Measurements from ENCODE around the gene LAMP1. TPM values are rescaled to one million over a fixed set of nuclear protein-coding genes. Genes with fewer than 3 reads are reported as not detected.

LAMP1 gene
- total RNA-seq, 1 donor from 2014 or later = 413 TPM

GRCh38 chr13:113358653-113359190 lies 61.7 kb downstream of the LAMP1 start:
- no peak for TF ChIP-seq CTCF (IDR thresholded peaks at IDR 0.05)
- no peaks in the 10 kb centered on the region for H3K9me3 Mint-ChIP-seq (ENCODE audit: unreplicated experiment)
- peaks cover 2% of the 10 kb centered on the region for H3K4me1 Mint-ChIP-seq (ENCODE audit: unreplicated experiment)
- no peak overlapping the region for H3K4me3 Mint-ChIP-seq (ENCODE audit: unreplicated experiment)
- no peaks in the 10 kb centered on the region for H3K36me3 Mint-ChIP-seq (ENCODE audit: unreplicated experiment)
- H3K27ac Mint-ChIP-seq (ENCODE audit: unreplicated experiment) = no peak overlapping the region
- DNase-seq (ENCODE audit: extremely low spot score, unreplicated experiment) = no peak
- peaks cover 12% of the 10 kb centered on the region for H3K27me3 Mint-ChIP-seq (ENCODE audit: unreplicated experiment)

- Mint-ChIP-seq H3K9me3 (ENCODE audit: unreplicated experiment) (no peaks in the 10 kb centered on the region), H3K36me3 (ENCODE audit: unreplicated experiment) (no peaks in the 10 kb centered on the region)
These were observed 62.5 kb downstream of the LAMP1 start for GRCh38 chr13:113359571-113359970.

GRCh38 chr13:113360446-113360845 lies 63.4 kb downstream of the LAMP1 start:
- H3K36me3 Mint-ChIP-seq (ENCODE audit: unreplicated experiment) = no peaks in the 10 kb centered on the region
- no peak overlapping the region for H3K27ac Mint-ChIP-seq (ENCODE audit: unreplicated experiment)
- no peak overlapping the region for H3K4me3 Mint-ChIP-seq (ENCODE audit: unreplicated experiment)
- no peaks in the 10 kb centered on the region for H3K9me3 Mint-ChIP-seq (ENCODE audit: unreplicated experiment)
- peaks cover 2% of the 10 kb centered on the region for H3K4me1 Mint-ChIP-seq (ENCODE audit: unreplicated experiment)
- DNase-seq (ENCODE audit: extremely low spot score, unreplicated experiment) = no peak
- peaks cover 12% of the 10 kb centered on the region for H3K27me3 Mint-ChIP-seq (ENCODE audit: unreplicated experiment)
- TF ChIP-seq CTCF (IDR thresholded peaks at IDR 0.05) = no peak

More at GRCh38 chr13:113359571-113359970, 62.5 kb downstream of the LAMP1 start:
- no peak for DNase-seq (ENCODE audit: extremely low spot score, unreplicated experiment)
- no peak for TF ChIP-seq CTCF (IDR thresholded peaks at IDR 0.05)
- H3K4me1 Mint-ChIP-seq (ENCODE audit: unreplicated experiment) = peaks cover 2% of the 10 kb centered on the region
- peaks cover 12% of the 10 kb centered on the region for H3K27me3 Mint-ChIP-seq (ENCODE audit: unreplicated experiment)
- no peak overlapping the region for H3K4me3 Mint-ChIP-seq (ENCODE audit: unreplicated experiment)
- H3K27ac Mint-ChIP-seq (ENCODE audit: unreplicated experiment) = no peak overlapping the region

- peaks cover 2% of the 10 kb centered on the region for H3K4me1 Mint-ChIP-seq (ENCODE audit: unreplicated experiment)
These were observed 64.4 kb downstream of the LAMP1 start for GRCh38 chr13:113361406-113361805.

More at GRCh38 chr13:113361406-113361805, 64.4 kb downstream of the LAMP1 start:
- Mint-ChIP-seq H3K4me3 (ENCODE audit: unreplicated experiment) (no peak overlapping the region), H3K9me3 (ENCODE audit: unreplicated experiment) (no peaks in the 10 kb centered on the region), H3K27ac (ENCODE audit: unreplicated experiment) (no peak overlapping the region), H3K27me3 (ENCODE audit: unreplicated experiment) (peaks cover 12% of the 10 kb centered on the region), H3K36me3 (ENCODE audit: unreplicated experiment) (no peaks in the 10 kb centered on the region)
- no peak for TF ChIP-seq CTCF (IDR thresholded peaks at IDR 0.05)
- no peak for DNase-seq (ENCODE audit: extremely low spot score, unreplicated experiment)
